ENCODE results near the gene SCGB3A1. TPM values are rescaled to one million over a fixed set of nuclear protein-coding genes. Genes with fewer than 3 reads are reported as not detected.

Gene SCGB3A1
- total RNA-seq (2022) (not detected in 2 replicates), Bru-seq, nascent RNA (not detected), BruChase-seq, experiment 1, labeled RNA remaining after a 6-hour chase (not detected), BruChase-seq, experiment 2, labeled RNA remaining after a 2-hour chase (not detected)
- long read RNA-seq, result 0 reads

DNA sequence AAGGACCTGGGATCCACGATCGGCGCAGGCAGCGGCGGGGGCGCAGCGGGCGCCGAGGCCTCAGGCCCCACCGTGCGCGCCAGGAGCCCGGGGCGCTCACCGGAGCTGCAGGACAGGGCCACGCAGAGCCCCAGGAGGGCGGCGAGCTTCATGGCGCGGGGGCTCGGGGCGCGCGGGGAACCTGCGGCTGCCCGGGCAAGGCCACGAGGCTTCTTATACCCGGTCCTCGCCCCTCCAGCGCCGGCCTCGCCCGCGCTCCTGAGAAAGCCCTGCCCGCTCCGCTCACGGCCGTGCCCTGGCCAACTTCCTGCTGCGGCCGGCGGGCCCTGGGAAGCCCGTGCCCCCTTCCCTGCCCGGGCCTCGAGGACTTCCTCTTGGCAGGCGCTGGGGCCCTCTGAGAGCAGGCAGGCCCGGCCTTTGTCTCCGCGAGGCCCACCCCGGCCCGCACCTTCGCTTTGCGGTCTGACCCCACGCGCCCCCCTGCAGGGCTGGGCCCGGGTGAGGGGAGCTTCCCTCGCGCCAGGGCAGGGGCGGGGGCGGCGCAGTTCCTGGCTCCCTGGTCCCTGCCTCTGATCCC lies at the start of gene SCGB3A1:
Gene SCGB3A1 (minus strand): TSS at position 189 of the 577 bp plus-strand sequence. CDS start 37 bp downstream, at position 152.
- H3K36me3 Mint-ChIP-seq (ENCODE audit: insufficient read depth, unreplicated experiment), result no peaks in the 10 kb centered on the region
- intact Hi-C loops (cut with micrococcal nuclease; ENCODE audit: unreplicated experiment), result no loop called here
- TF ChIP-seq, protein P1, sequence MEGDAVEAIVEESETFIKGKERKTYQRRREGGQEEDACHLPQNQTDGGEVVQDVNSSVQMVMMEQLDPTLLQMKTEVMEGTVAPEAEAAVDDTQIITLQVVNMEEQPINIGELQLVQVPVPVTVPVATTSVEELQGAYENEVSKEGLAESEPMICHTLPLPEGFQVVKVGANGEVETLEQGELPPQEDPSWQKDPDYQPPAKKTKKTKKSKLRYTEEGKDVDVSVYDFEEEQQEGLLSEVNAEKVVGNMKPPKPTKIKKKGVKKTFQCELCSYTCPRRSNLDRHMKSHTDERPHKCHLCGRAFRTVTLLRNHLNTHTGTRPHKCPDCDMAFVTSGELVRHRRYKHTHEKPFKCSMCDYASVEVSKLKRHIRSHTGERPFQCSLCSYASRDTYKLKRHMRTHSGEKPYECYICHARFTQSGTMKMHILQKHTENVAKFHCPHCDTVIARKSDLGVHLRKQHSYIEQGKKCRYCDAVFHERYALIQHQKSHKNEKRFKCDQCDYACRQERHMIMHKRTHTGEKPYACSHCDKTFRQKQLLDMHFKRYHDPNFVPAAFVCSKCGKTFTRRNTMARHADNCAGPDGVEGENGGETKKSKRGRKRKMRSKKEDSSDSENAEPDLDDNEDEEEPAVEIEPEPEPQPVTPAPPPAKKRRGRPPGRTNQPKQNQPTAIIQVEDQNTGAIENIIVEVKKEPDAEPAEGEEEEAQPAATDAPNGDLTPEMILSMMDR (IDR thresholded peaks at IDR 0.05; ENCODE audit: unreplicated experiment), result no peak
- peaks cover 16% of the 10 kb centered on the region for H3K4me1 Mint-ChIP-seq (ENCODE audit: low read depth, unreplicated experiment)
- peaks cover 80% of the 10 kb centered on the region for H3K27me3 Mint-ChIP-seq (ENCODE audit: unreplicated experiment)
- H3K4me3 Mint-ChIP-seq (ENCODE audit: low read depth, unreplicated experiment), result peak within 1 kb of the TSS; percentile 57
- H3K9me3 Mint-ChIP-seq (ENCODE audit: low read depth, unreplicated experiment), result no peaks in the 10 kb centered on the region
- DNase-seq, result peak; percentile 28
- CTCF ChIA-PET, result no interaction called here
- no TSS peak for BruUV-seq (replicated peaks)
- no peak within 1 kb of the TSS for H3K27ac Mint-ChIP-seq (ENCODE audit: unreplicated experiment)

DNA sequence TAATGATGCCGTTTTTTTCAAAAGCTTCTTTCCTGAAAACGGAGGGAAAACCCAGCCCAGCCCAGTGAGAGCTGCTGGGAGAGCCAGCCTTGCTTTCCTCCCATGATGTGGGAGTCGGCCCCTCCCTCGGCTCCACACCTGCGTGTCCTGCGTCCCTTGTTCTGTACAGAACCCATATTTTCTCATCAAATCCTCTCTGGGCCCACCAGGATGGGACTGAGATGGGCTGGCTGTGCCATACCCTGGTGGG lies 49.2 kb upstream of the SCGB3A1 start:
- no TSS peak for BruUV-seq (replicated peaks)
- Mint-ChIP-seq H3K27me3 (ENCODE audit: unreplicated experiment) (peaks cover 81% of the 10 kb centered on the region), H3K4me1 (ENCODE audit: low read depth, unreplicated experiment) (no peaks in the 10 kb centered on the region), H3K36me3 (ENCODE audit: insufficient read depth, unreplicated experiment) (peaks cover 4% of the 10 kb centered on the region), H3K4me3 (ENCODE audit: low read depth, unreplicated experiment) (no peak overlapping the region), H3K9me3 (ENCODE audit: low read depth, unreplicated experiment) (no peaks in the 10 kb centered on the region), H3K27ac (ENCODE audit: unreplicated experiment) (no peak overlapping the region)
- no peak for DNase-seq
- intact Hi-C loops (cut with micrococcal nuclease; ENCODE audit: unreplicated experiment), result no loop called here
- TF ChIP-seq, protein P1 (IDR thresholded peaks at IDR 0.05; ENCODE audit: unreplicated experiment), result no peak
- CTCF ChIA-PET, result interaction anchor here (0.6 to 0.7 kb wide), 2 partner anchors 9 to 170 kb away, joined by 3 to 4 read pairs; no protein-coding TSS in a partner anchor

DNA sequence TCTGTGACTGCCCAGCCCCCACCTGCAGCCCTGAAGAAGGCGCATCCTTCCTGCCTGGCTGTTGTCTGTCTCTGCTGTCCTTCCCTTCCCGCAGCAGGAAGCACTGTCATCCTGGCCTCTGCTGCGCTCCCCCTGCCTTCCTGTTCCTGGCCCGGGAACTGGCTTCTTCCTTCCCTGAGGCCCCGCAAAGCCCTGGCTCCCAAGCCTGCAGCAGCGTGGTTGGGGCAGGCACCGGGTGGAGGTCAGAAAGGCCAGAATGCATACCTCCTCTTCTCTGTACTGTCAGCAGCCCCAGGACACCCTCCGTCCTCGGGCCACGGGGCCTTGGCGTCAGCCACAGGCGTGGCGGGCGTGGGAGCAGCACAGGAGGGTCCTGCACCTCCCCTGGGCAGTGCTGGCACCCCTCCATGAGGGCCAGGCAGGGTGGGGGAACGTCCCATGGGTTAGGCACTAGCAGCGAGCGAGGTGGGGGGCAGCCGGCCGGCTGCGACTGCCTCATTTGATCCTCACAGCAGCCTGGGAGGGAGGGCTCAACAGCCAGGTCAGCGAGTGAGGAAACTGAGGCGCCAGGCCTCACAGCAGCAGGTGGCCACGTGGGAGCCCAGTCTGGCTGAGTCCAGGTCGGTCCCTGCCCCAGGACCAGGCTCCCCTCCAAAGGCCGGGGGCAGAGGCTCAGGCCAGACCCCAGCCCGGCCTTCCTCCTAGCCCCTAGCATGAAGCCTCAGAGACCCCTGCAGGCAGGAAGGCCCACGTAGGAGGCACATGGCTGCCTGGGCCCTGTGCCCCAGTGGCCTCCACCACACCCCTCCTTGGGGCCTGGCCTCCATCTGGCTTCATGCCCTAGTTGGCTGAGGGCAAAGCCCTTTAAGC lies 48.7 kb upstream of the SCGB3A1 start:
- Mint-ChIP-seq H3K4me1 (ENCODE audit: low read depth, unreplicated experiment) (no peaks in the 10 kb centered on the region), H3K4me3 (ENCODE audit: low read depth, unreplicated experiment) (no peak overlapping the region), H3K27me3 (ENCODE audit: unreplicated experiment) (peaks cover 75% of the 10 kb centered on the region), H3K27ac (ENCODE audit: unreplicated experiment) (no peak overlapping the region), H3K36me3 (ENCODE audit: insufficient read depth, unreplicated experiment) (peaks cover 3% of the 10 kb centered on the region), H3K9me3 (ENCODE audit: low read depth, unreplicated experiment) (no peaks in the 10 kb centered on the region)
- CTCF ChIA-PET, result interaction anchor here (0.6 to 0.7 kb wide), 2 partner anchors 10 to 171 kb away, joined by 3 to 4 read pairs; no protein-coding TSS in a partner anchor
- intact Hi-C loops (cut with micrococcal nuclease; ENCODE audit: unreplicated experiment), result no loop called here
- TF ChIP-seq, protein P1 (IDR thresholded peaks at IDR 0.05; ENCODE audit: unreplicated experiment), result no peak
- BruUV-seq (replicated peaks), result no TSS peak
- no peak for DNase-seq

GRCh38 chr5:180639287-180639686 lies 48.0 kb upstream of the SCGB3A1 start:
- CTCF ChIA-PET, result no interaction called here
- intact Hi-C loops (cut with micrococcal nuclease; ENCODE audit: unreplicated experiment), result no loop called here
- BruUV-seq (replicated peaks), result no TSS peak
- TF ChIP-seq, protein P1 (IDR thresholded peaks at IDR 0.05; ENCODE audit: unreplicated experiment), result no peak
- Mint-ChIP-seq H3K9me3 (ENCODE audit: low read depth, unreplicated experiment) (no peaks in the 10 kb centered on the region), H3K27ac (ENCODE audit: unreplicated experiment) (no peak overlapping the region), H3K27me3 (ENCODE audit: unreplicated experiment) (peaks cover 72% of the 10 kb centered on the region), H3K36me3 (ENCODE audit: insufficient read depth, unreplicated experiment) (no peaks in the 10 kb centered on the region), H3K4me1 (ENCODE audit: low read depth, unreplicated experiment) (no peaks in the 10 kb centered on the region), H3K4me3 (ENCODE audit: low read depth, unreplicated experiment) (no peak overlapping the region)
- no peak for DNase-seq

Data from Calu3 (cell line).